DND-41 (cell line): ENCODE results near the gene NAT9.

Experiments used
- ATAC-seq: fragments of 200-7000 bp; cut with Tn5 transposase; 3 replicates; pipeline ENCODE4 v1.9.1; 2021; ENCODE audit warnings: low read depth; ENCODE audit not compliant: insufficient read depth
- DNase-seq: peaks from one replicate; pipeline ENCODE4 v3.0.0-alpha.2; 2020
- H2AFZ ChIP-seq: 2 replicates; pipeline ENCODE4 v1.6.0; 2012; ENCODE audit warnings: low read depth, low read length
- H3K27ac ChIP-seq: 2 replicates; pipeline ENCODE4 v1.5.1; 2012; ENCODE audit warnings: low read length, inconsistent platforms
- H3K27me3 ChIP-seq: fragments of 200-600 bp; sonication (generic); 2 replicates; pipeline ENCODE4 v1.6.0; 2012; ENCODE audit warnings: low read length, mild to moderate bottlenecking, inconsistent platforms; ENCODE audit not compliant: insufficient read depth, poor library complexity
- H3K36me3 ChIP-seq: 2 replicates; pipeline ENCODE4 v1.5.1; 2012; ENCODE audit warnings: low read length, inconsistent platforms; ENCODE audit not compliant: insufficient read depth
- H3K4me1 ChIP-seq: 2 replicates; pipeline ENCODE4 v1.5.1; 2012; ENCODE audit warnings: mild to moderate bottlenecking, low read length; ENCODE audit not compliant: insufficient read depth
- H3K4me2 ChIP-seq: 2 replicates; pipeline ENCODE4 v1.6.0; 2012; ENCODE audit warnings: mild to moderate bottlenecking, moderate library complexity, low read length, inconsistent platforms; ENCODE audit not compliant: insufficient read depth
- H3K4me3 ChIP-seq, 2 experiments: fragments of 200-600 bp in 1 of 2; shearing (Covaris generic) in 1 of 2; 2 replicates each; pipeline ENCODE4 v1.5.1; 2012 to 2016; ENCODE audit warnings: inconsistent platforms in 2 of 2, low read length in 2 of 2, mild to moderate bottlenecking in 2 of 2, low read depth in 1 of 2, moderate library complexity in 1 of 2
- H3K79me2 ChIP-seq: 2 replicates; pipeline ENCODE4 v1.6.0; 2012; ENCODE audit warnings: low read length, inconsistent platforms; ENCODE audit not compliant: insufficient read depth
- H3K9ac ChIP-seq: 2 replicates; pipeline ENCODE4 v1.6.0; 2012; ENCODE audit warnings: low read depth, mild to moderate bottlenecking, inconsistent platforms, low read length, moderate library complexity
- H3K9me3 ChIP-seq: 2 replicates; pipeline ENCODE4 v1.5.1; 2012; ENCODE audit warnings: low read length, moderate library complexity, mild to moderate bottlenecking, inconsistent platforms; ENCODE audit not compliant: insufficient read depth, severe bottlenecking
- H4K20me1 ChIP-seq: 2 replicates; pipeline ENCODE4 v1.6.0; 2012; ENCODE audit warnings: low read length; ENCODE audit not compliant: insufficient read depth
- EZH2 ChIP-seq: IDR thresholded peaks from 3 replicates; pipeline ENCODE4 v1.6.1; 2012; ENCODE audit warnings: borderline replicate concordance, low read depth, mild to moderate bottlenecking, moderate library complexity, low read length, inconsistent platforms; ENCODE audit not compliant: severe bottlenecking
- TF ChIP-seq, protein P1 (sequence below): IDR thresholded peaks from 2 replicates; pipeline ENCODE4 v1.5.1; 2012; ENCODE audit warnings: borderline replicate concordance, low read length, moderate library complexity, mild to moderate bottlenecking; ENCODE audit not compliant: poor library complexity, severe bottlenecking; ENCODE audit errors: extremely low read depth

The NAT9 gene

DNA sequence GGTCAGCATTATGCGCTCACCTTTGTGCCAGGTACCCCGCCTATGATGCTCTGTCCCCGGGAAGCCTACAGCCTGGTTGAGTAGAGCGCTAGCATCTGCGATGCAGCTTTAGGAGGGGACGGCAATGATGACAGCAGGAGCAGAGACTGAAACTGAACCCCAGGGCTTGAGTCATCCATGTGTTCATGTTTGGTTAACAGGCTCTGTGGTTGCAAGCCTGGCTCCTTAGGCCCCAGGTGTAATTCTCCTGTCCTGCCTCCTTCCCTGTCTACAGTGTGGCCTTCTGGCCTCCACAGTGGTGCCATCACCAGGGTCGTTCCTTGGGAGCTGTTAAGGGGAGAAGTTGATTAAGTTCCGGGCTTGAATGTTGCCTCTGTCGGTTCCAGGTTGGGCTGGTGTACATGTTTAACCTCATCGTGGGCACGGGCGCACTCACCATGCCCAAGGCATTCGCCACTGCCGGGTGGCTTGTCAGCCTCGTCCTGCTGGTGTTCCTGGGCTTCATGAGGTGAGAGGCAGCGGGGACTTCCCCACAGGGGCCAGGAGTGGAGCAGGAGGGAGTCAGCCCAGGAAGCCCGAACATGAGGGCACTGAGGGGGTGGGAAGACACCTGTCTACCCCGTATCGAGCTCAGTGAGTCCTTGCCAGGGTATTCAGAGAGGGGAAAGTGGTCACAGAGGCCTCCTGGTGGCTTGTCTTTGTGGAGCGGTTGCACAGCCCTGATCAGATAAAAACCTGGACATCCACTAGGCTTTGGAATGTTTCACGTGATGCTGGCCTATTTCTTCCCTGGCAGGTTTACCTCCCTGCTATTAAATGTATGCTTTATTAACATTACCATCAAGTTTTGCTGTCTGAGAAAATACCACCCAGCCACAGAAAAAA lies 9.2 kb upstream of the NAT9 start:
- Histone ChIP-seq H4K20me1 (no peaks in the 10 kb centered on the region), H3K27ac (no peak overlapping the region), H2AFZ (no peak overlapping the region), H3K36me3 (peaks cover 19% of the 10 kb centered on the region), H3K9ac (no peak overlapping the region), H3K4me2 (no peak overlapping the region), H3K4me1 (no peaks in the 10 kb centered on the region), H3K9me3 (no peaks in the 10 kb centered on the region), H3K4me3 (no peak overlapping the region), H3K27me3 (no peaks in the 10 kb centered on the region), H3K79me2 (no peaks in the 10 kb centered on the region)
- ATAC-seq: no peak
- no peak for DNase-seq
- TF ChIP-seq EZH2: no peak
- TF ChIP-seq, protein P1, sequence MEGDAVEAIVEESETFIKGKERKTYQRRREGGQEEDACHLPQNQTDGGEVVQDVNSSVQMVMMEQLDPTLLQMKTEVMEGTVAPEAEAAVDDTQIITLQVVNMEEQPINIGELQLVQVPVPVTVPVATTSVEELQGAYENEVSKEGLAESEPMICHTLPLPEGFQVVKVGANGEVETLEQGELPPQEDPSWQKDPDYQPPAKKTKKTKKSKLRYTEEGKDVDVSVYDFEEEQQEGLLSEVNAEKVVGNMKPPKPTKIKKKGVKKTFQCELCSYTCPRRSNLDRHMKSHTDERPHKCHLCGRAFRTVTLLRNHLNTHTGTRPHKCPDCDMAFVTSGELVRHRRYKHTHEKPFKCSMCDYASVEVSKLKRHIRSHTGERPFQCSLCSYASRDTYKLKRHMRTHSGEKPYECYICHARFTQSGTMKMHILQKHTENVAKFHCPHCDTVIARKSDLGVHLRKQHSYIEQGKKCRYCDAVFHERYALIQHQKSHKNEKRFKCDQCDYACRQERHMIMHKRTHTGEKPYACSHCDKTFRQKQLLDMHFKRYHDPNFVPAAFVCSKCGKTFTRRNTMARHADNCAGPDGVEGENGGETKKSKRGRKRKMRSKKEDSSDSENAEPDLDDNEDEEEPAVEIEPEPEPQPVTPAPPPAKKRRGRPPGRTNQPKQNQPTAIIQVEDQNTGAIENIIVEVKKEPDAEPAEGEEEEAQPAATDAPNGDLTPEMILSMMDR: peak; percentile 6

DNA sequence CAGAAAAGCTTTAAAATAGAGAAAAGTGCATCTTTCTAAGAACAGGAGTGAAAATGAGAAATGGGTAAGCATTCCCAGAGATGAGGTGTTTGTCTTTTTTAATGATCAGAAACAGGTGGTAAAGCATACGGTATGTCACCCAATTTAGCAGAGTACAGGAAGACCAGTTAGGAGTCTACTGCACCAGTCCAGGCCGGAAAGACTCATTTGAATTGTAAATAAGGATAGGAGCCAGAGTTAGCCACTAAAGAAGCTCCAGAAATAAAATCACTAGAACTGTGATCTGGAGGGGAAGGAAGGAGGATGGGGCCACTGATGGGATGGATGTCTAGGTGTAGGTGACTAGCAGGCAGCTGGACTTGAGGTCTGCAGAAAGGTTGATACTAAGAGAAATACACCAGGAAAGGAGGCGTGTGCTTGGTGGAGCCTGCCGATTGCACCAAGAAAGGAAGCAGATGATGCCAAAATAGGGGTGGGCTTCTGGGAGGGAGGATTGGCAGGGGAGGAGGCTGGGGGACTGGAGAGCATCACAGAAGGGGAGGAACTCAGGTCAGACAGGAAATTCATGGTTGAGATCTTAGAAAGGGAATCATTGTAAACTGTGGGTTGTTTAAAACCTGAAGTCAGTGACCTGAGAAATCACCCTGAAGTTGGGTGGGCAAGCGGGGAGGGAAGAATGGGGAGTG lies 8.1 kb upstream of the NAT9 start:
- no peaks in the 10 kb centered on the region for H3K79me2 ChIP-seq
- TF ChIP-seq EZH2: no peak
- TF ChIP-seq, protein P1: no peak
- no peaks in the 10 kb centered on the region for H3K4me1 ChIP-seq
- no peak for DNase-seq
- H3K4me2 ChIP-seq: no peak overlapping the region
- H2AFZ ChIP-seq: no peak overlapping the region
- ATAC-seq: no peak
- no peaks in the 10 kb centered on the region for H3K9me3 ChIP-seq
- H3K36me3 ChIP-seq: peaks cover 20% of the 10 kb centered on the region
- no peak overlapping the region for H3K27ac ChIP-seq
- no peak overlapping the region for H3K4me3 ChIP-seq
- no peaks in the 10 kb centered on the region for H4K20me1 ChIP-seq
- H3K27me3 ChIP-seq: no peaks in the 10 kb centered on the region
- no peak overlapping the region for H3K9ac ChIP-seq

DNA sequence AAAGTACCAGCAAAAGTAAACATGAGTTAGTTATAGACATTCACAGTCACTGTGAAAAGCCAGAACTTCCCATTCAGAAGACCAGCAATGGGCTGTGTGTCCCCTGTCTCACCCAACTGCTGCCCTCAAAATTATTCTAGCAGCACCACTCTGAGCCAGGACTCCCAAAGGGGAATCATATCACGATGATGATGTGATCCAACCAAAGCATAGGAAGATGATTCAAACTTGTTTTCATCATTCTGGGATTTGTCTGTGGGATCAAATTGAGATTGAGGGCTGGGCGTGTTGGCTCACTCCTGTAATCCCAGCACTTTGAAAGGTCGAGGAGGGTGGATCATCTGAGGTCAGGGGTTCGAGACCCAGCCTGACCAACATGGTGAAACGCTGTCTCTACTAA lies 6.4 kb upstream of the NAT9 start:
- H2AFZ ChIP-seq: no peak overlapping the region
- no peaks in the 10 kb centered on the region for H4K20me1 ChIP-seq
- H3K4me3 ChIP-seq: no peak overlapping the region
- H3K4me2 ChIP-seq: no peak overlapping the region
- no peak overlapping the region for H3K27ac ChIP-seq
- ATAC-seq (no peak), DNase-seq (no peak)
- H3K4me1 ChIP-seq: no peaks in the 10 kb centered on the region
- H3K9me3 ChIP-seq: no peaks in the 10 kb centered on the region
- H3K27me3 ChIP-seq: no peaks in the 10 kb centered on the region
- TF ChIP-seq EZH2: no peak
- TF ChIP-seq, protein P1: no peak
- peaks cover 7% of the 10 kb centered on the region; the same call in 1 of the 2 replicates for H3K79me2 ChIP-seq
- H3K36me3 ChIP-seq: peaks cover 16% of the 10 kb centered on the region
- H3K9ac ChIP-seq: no peak overlapping the region
